Stomach (tissue), 9 donors: Measurements from ENCODE around the gene P3H4. TPM values are rescaled to one million over a fixed set of nuclear protein-coding genes. Genes with fewer than 3 reads are reported as not detected.
"Not testable (repeated sequence)": the region's sequence is repeated elsewhere in the genome, so short reads cannot be mapped to it uniquely, and the experiment has no call there.

Experiments used
- DNase-seq, 2 donors: peaks; one replicate each; pipeline versions ENCODE4 v3.0.0 to v3.0.0-alpha.2; 2013 to 2019
- H3K27ac ChIP-seq, 5 donors: fragments of 200-600 bp in 4 of 5; sonication (generic) in 4 of 5; one replicate each; pipeline ENCODE4 v1.5.1; 2013 to 2019; ENCODE audit warnings: mild to moderate bottlenecking in 1 of 5, moderate library complexity in 1 of 5
- H3K27me3 ChIP-seq, 3 donors: fragments of 200-600 bp; sonication (generic); one replicate each; pipeline ENCODE4 v1.5.1; 2017 to 2019; ENCODE audit warnings: mixed run types in 1 of 3
- H3K36me3 ChIP-seq, 4 donors: fragments of 200-600 bp; sonication (generic); 1 replicate in 3 of 4; 2 replicates in 1 of 4; pipeline ENCODE4 v1.5.1; 2016 to 2019
- H3K4me1 ChIP-seq, 4 donors: fragments of 200-600 bp; sonication (generic); one replicate each; pipeline ENCODE4 v1.5.1; 2016 to 2019
- H3K4me3 ChIP-seq, 4 donors: fragments of 200-600 bp; sonication (generic) in 3 of 4; one replicate each; pipeline ENCODE4 v1.5.1; 2016 to 2019; ENCODE audit warnings: mild to moderate bottlenecking in 1 of 4
- H3K9me3 ChIP-seq, 4 donors: fragments of 200-600 bp; sonication (generic); one replicate each; pipeline ENCODE4 v1.5.1; 2016 to 2019
- EP300 ChIP-seq: sonication (generic); formaldehyde crosslinking; IDR thresholded peaks from one replicate; pipeline ENCODE4 v1.6.1; 2017; ENCODE audit warnings: antibody characterized with exemption
- POLR2A ChIP-seq, 4 donors: fragments of 450-650 bp; IDR thresholded peaks; one replicate each; pipeline ENCODE4 v1.6.1; 2016; ENCODE audit warnings: antibody characterized with exemption in 4 of 4, control low read depth in 2 of 4, mild to moderate bottlenecking in 1 of 4, moderate library complexity in 1 of 4
- POLR2AphosphoS5 ChIP-seq, 3 donors: sonication (generic); formaldehyde crosslinking; IDR thresholded peaks; one replicate each; pipeline ENCODE4 v1.6.1; 2016; ENCODE audit warnings: antibody characterized with exemption in 3 of 3
- WGBS, 5 donors: extraction: QIAGEN DNeasy Blood & Tissue Kit in 3 of 5; methylation state at CpG; one replicate each; pipeline versions ENCODE4 v1.1.5 to v1.1.7; 2013 to 2018; 5-methylcytosine and 5-hydroxymethylcytosine counted together
- intact Hi-C: fragments of 100-400 bp; cut with DNase I; formaldehyde crosslinking; loops from one replicate; pipeline ENCODE4 v1.15.1; 2023; ENCODE audit warnings: low total_unique reads
- polyA plus RNA-seq, 3 donors: library from polyadenylated mRNA; stranded (reverse); fragments of 200-250 nt; gene quantifications; one replicate each; pipeline ENCODE4 v1.2.3, GENCODE V29; 2013
- total RNA-seq, 5 donors: library from RNA; depleted of rRNA; stranded (reverse); fragments of >200 nt; gene quantifications; one replicate each; pipeline versions ENCODE4 v1.1.0 to v1.2.3, GENCODE V29; 2014 to 2016
- TF ChIP-seq, protein P1 (sequence below), 7 experiments: fragments of 450-650 bp in 4 of 7; fragments of 200-600 bp in 3 of 7; sonication (generic) in 3 of 7; IDR thresholded peaks; one replicate each; pipeline ENCODE4 v1.5.1; 2016 to 2019; ENCODE audit warnings: antibody characterized with exemption in 7 of 7, control low read depth in 2 of 7, mild to moderate bottlenecking in 1 of 7
- donor health status: healthy with polysubstance abuse.
- donor health status: Bipolar disorder and iron deficiency.
- donor health status: healthy.

P3H4 gene
- total and polyA plus RNA-seq, 8 donors = 4.0 to 64.6 (median 7.6) TPM

DNA sequence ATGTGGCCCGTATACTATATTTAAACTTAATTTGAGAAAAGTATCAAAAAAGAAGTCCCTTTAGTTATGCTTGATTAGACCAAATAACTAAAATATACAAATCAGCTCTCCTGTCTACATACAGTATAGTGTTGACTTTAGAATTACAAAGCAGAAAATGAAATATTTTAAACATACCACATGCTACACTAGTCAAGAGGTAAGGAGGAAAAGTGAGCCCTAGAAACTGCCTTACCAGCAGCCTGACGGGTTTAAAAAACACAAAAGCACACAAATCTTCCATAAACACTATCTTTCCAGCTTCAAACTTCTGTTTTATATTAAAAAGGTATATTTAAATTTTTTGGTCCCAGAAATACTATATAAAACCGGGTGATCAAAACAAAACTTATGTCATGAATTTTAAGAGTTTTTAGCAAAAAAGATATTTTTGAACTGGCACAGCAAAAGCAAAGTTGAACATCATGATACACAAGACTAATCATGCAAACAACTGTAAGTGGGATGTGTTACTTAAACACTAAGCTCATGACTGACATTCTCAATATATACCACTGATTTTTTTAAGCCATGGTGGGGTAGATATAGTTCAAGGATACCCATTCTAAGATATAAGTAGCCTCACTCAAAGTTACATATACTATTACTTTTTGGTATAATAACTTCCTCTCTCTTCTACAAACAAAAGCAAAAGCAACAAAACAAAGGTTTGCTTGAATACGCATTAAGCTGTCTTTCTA is 37.7 kb upstream of the P3H4 start:
- no peaks in the 10 kb centered on the region for H3K9me3 ChIP-seq
- H3K4me3 ChIP-seq = no peak overlapping the region
- H3K4me1 ChIP-seq = peaks cover 0 to 49% (median 15%) of the 10 kb centered on the region in 4 donors
- DNase-seq = no peak
- 73 to 84% (median 80%) methylated on average over 4 of the region's 4 CpGs for WGBS, 5 donors
- no peaks in the 10 kb centered on the region for H3K27me3 ChIP-seq
- intact Hi-C loops = no loop called here
- peaks cover 13 to 21% (median 18%) of the 10 kb centered on the region in 4 donors for H3K36me3 ChIP-seq
- H3K27ac ChIP-seq = no peak overlapping the region
- TF ChIP-seq EP300 = no peak
- no peak for TF ChIP-seq POLR2AphosphoS5 (IDR thresholded peaks at IDR 0.05)
- TF ChIP-seq, protein P1, sequence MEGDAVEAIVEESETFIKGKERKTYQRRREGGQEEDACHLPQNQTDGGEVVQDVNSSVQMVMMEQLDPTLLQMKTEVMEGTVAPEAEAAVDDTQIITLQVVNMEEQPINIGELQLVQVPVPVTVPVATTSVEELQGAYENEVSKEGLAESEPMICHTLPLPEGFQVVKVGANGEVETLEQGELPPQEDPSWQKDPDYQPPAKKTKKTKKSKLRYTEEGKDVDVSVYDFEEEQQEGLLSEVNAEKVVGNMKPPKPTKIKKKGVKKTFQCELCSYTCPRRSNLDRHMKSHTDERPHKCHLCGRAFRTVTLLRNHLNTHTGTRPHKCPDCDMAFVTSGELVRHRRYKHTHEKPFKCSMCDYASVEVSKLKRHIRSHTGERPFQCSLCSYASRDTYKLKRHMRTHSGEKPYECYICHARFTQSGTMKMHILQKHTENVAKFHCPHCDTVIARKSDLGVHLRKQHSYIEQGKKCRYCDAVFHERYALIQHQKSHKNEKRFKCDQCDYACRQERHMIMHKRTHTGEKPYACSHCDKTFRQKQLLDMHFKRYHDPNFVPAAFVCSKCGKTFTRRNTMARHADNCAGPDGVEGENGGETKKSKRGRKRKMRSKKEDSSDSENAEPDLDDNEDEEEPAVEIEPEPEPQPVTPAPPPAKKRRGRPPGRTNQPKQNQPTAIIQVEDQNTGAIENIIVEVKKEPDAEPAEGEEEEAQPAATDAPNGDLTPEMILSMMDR (IDR thresholded peaks at IDR 0.05) = no peak
- TF ChIP-seq POLR2A (IDR thresholded peaks at IDR 0.05) = no peak

DNA sequence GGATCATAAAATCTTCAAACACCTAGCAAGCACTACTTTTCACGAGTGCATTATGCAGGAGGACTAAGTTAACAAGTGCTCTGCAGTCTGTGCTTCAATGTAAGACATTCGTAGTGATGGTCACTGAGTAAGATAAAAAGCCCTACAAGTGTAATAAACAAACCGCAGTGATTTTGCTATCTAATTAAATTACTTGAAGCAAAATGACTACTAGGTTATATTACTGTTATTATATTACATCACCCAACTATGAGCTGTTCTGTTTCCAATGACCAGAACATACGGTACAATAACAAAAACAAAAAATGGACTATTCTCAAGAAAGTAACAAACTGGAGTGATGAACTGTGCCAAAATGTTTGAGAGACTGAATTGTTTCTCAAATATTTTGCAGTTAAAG is 37.0 kb upstream of the P3H4 start:
- TF ChIP-seq EP300 (no peak), POLR2A (IDR thresholded peaks at IDR 0.05) (no peak)
- WGBS, 5 donors = 72 to 80% (median 75%) methylated on average over 4 of the region's 4 CpGs

DNA sequence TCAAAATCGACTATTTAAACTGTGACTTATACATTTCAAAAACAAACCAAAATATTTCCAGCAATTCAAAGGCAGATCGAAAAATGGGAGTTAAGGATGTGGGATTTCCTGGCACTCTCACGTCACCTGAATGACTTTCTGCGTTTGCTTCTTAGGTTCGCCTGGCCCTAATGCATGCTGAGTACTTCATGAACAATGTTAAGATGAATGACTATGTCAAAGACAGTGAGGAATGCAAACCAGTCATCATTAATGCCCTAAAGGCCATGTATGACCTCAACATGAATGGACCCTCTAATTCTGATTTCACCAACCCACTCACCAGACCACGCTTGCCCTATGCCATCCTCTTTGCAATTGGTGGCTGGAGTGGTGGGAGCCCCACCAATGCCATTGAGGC is 33.2 kb upstream of the P3H4 start:
- Histone ChIP-seq H3K4me1 (peaks cover 0 to 19% (median 9%) of the 10 kb centered on the region in 4 donors), H3K9me3 (no peaks in the 10 kb centered on the region), H3K27me3 (no peaks in the 10 kb centered on the region), H3K36me3 (peaks cover 0 to 7% (median 2%) of the 10 kb centered on the region in 4 donors), H3K4me3 (no peak overlapping the region), H3K27ac (no peak overlapping the region)
- WGBS, 5 donors = 89 to 97% (median 94%) methylated on average over 6 of the region's 6 CpGs
- intact Hi-C loops = no loop called here
- no peak for DNase-seq
- TF ChIP-seq POLR2AphosphoS5 (IDR thresholded peaks at IDR 0.05) (no peak), EP300 (no peak), POLR2A (IDR thresholded peaks at IDR 0.05) (no peak)
- TF ChIP-seq, protein P1 (IDR thresholded peaks at IDR 0.05) = no peak

More for the DNA sequence above, 37.0 kb upstream of the P3H4 start:
- Histone ChIP-seq H3K9me3 (no peaks in the 10 kb centered on the region), H3K27me3 (no peaks in the 10 kb centered on the region), H3K36me3 (peaks cover 7 to 15% (median 11%) of the 10 kb centered on the region in 4 donors), H3K27ac (peak overlapping the region in 1 of 5 donors; percentile 5), H3K4me1 (peaks cover 0 to 49% (median 15%) of the 10 kb centered on the region in 4 donors), H3K4me3 (no peak overlapping the region)
- intact Hi-C loops = no loop called here
- no peak for DNase-seq

DNA sequence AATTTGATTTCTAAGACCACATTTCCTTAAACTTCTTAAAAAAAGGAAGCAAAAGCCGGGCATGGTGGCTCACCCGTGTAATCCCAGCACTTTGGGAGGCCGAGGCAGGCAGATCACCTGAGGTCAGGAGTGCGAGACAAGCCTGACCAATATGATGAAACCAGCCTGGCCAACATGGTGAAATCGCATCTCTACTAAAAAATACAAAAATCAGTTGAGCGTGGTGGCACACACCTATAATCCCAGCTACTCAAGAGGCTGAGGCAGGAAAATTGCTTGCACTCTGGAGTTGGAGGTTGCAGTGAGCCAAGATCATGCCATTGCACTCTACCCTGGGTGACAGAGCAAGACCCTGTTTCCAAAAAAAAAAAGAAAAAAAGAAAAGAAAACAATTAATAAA is 29.0 kb upstream of the P3H4 start:
- H3K9me3 ChIP-seq, DNase-seq, H3K4me1 ChIP-seq, H3K36me3 ChIP-seq, H3K4me3 ChIP-seq, intact Hi-C loops, H3K27ac ChIP-seq, H3K27me3 ChIP-seq: not testable (repeated sequence)
- WGBS, 5 donors = 79 to 94% (median 90%) methylated on average over 6 of the region's 6 CpGs

DNA sequence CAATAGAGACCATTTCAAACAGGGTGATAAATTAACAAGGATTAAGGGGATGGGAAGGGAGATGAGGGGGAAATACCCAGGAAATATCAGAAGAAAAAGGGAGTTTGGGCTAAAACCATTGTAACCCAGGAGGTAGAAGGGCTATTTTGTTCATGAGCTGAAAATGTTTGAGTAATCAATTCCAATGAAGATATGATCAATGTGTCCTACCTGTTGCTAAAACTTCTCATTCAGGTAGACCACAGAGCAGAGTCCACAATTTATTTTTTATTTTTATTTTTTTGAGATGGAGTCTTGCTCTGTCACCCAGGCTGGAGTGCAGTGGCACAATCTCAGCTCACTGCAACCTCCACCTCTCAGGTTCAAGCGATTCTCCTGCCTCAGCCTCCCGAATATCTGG is 27.7 kb upstream of the P3H4 start:
- intact Hi-C loops, H3K36me3 ChIP-seq, H3K4me3 ChIP-seq, H3K27ac ChIP-seq, H3K9me3 ChIP-seq, H3K27me3 ChIP-seq, DNase-seq: not testable (repeated sequence)
- H3K4me1 ChIP-seq = peaks cover 5 to 20% (median 18%) of the 10 kb centered on the region in 4 donors
- WGBS, 5 donors = 92 to 100% (median 94%) methylated on average over 2 of the region's 2 CpGs
